ENCODE measurements around the gene RAD23B. TPM values are rescaled to one million over a fixed set of nuclear protein-coding genes. Genes with fewer than 3 reads are reported as not detected.
A peak's percentile ranks its signal among the peaks of the same experiment; 100 is the strongest.

RAD23B gene
- total and polyA plus RNA-seq, 4 donors = 69.8 to 130 (median 97.5) TPM

DNA sequence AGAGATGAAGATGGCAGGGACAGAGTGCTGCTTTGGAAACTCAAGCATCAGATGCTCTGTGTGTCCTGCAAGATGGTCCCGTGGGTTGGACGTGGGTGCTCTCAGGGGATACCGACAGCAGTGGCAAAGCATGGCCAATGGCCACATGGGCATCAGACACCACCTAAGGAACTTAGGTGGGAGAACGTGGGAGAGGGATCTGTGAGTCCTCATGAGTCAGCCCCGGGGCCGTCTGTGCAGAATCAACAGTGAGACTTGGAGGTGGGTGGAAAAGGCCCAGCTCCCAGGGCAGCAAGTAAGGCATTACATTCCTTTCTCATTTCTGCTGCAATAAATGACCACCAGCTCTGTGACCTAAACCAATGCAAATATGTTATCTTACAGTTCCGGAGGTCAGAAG, 77.0 kb downstream of the RAD23B start:
- Histone ChIP-seq H3K9me3 (ENCODE audit: control insufficient read depth, insufficient read depth, low read length) (no peaks in the 10 kb centered on the region), H3K36me3 (ENCODE audit: control insufficient read depth, insufficient read depth, low read length) (no peaks in the 10 kb centered on the region), H3K27ac (ENCODE audit: low read depth, low read length) (no peak overlapping the region), H3K4me3 (ENCODE audit: low read depth, low read length) (no peak overlapping the region), H3K27me3 (ENCODE audit: control insufficient read depth, insufficient read depth, low read length) (no peaks in the 10 kb centered on the region), H3K4me1 (ENCODE audit: control insufficient read depth, insufficient read depth, low read length) (peaks cover 8% of the 10 kb centered on the region)
- DNase-seq (ENCODE audit: low read depth in 4 of 6, low spot score in 6 of 6) = no peak
- 86% methylated on average over 6 of the region's 7 CpGs for WGBS (ENCODE audit: insufficient coverage)

DNA sequence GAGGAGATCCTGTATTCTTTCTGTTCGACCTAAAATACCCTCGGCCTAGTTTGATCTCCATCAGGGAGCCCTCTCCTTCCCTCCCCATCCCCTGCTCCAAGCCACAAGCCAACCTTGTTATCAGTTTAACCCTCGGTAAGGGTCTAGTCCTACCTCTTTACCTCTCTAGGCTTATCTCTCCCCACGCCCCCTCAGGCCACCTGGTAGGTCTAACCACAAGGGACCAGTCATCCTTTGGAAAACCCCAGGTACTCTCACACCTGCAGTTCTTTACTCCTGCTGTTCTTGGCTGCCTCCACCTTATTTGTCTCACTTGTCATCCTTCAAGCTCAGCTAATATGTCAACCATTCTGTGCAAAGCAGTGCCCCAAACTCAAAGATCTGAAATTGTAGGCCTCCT, 78.7 kb downstream of the RAD23B start:
- Histone ChIP-seq H3K4me1 (ENCODE audit: control insufficient read depth, insufficient read depth, low read length) (peaks cover 8% of the 10 kb centered on the region), H3K36me3 (ENCODE audit: control insufficient read depth, insufficient read depth, low read length) (no peaks in the 10 kb centered on the region), H3K9me3 (ENCODE audit: control insufficient read depth, insufficient read depth, low read length) (no peaks in the 10 kb centered on the region), H3K4me3 (ENCODE audit: low read depth, low read length) (no peak overlapping the region), H3K27ac (ENCODE audit: low read depth, low read length) (no peak overlapping the region), H3K27me3 (ENCODE audit: control insufficient read depth, insufficient read depth, low read length) (no peaks in the 10 kb centered on the region)
- DNase-seq (ENCODE audit: low read depth in 4 of 6, low spot score in 6 of 6) = no peak
- 98% methylated on average over 4 of the region's 4 CpGs for WGBS (ENCODE audit: insufficient coverage)

DNA sequence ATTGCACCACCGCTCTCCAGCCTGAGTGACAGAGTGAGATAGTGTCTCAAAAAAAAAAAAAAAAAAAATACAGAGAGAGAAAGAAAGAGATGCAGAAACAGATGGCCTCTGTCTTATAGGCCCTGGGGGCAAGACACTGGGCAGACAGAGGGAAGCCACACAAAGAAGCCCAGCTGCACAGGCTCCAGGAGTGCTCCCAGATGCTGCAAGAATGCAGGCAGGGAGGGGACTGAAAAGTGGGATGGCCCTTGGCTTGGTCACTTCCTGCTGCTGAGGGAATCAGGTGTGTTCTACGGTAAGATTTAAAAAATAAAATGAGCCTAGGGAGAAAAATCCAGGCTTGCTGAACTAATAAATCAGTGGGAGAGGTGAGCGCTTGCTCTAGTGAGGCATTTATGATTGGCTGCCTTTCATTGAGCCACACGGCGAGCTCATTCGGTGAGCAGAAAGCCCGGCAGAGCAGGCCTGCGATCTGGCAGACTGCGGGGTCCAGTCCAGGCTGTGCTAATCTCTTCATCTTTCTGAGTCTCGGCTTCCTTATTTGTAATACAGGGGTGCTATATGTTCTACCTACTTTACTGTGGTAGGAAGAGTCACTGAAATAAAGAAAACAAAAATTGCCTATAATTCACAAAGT, 80.6 kb downstream of the RAD23B start:
- peaks cover 7% of the 10 kb centered on the region for H3K4me1 ChIP-seq (ENCODE audit: control insufficient read depth, insufficient read depth, low read length)
- peak in 2 of 6 donors; percentile 36 to 59 for DNase-seq (ENCODE audit: low read depth in 4 of 6, low spot score in 6 of 6)
- H3K36me3 ChIP-seq (ENCODE audit: control insufficient read depth, insufficient read depth, low read length) = no peaks in the 10 kb centered on the region
- no peaks in the 10 kb centered on the region for H3K9me3 ChIP-seq (ENCODE audit: control insufficient read depth, insufficient read depth, low read length)
- H3K4me3 ChIP-seq (ENCODE audit: low read depth, low read length) = no peak overlapping the region
- H3K27ac ChIP-seq (ENCODE audit: low read depth, low read length) = no peak overlapping the region
- H3K27me3 ChIP-seq (ENCODE audit: control insufficient read depth, insufficient read depth, low read length) = no peaks in the 10 kb centered on the region
- 41% methylated on average over 5 of the region's 10 CpGs for WGBS (ENCODE audit: insufficient coverage)

DNA sequence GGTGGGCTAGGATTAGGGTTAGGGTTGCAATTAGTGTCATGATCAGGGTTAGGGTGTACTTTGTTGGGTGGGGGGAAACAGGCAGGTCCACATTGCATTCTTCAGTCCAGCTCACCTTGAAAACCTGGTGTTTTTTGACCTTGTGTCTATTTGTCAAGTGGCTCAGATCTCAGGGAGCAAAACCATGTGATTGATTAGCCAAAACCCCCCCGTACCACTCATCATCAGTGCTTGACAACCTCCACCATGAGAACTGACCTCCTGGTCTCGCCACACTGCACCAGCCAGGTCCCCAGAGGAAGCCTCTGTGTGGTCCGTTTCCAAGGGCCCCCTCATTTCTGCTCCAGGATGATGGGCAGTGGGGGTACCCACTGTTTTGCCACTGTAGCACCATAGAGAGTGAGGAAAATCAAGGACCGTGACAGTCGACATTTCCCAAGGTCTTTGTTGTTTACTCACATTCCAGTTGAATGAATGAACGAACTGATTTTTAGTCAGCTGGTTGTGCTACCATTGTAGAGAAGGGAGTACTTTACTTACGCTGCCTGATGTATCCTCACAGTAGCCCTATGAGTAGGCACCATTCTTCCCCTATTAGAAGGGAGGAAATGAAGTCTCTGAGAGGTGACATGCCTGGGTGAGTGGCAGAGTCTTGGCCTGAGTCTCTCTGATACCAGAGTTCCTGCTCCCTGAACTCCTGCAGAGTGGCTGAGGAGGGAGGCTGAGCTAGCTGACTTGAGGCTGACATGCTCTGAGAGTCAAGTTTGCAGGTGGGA, 84.8 kb downstream of the RAD23B start:
- Histone ChIP-seq H3K4me3 (ENCODE audit: low read depth, low read length) (no peak overlapping the region), H3K27ac (ENCODE audit: low read depth, low read length) (no peak overlapping the region), H3K27me3 (ENCODE audit: control insufficient read depth, insufficient read depth, low read length) (no peaks in the 10 kb centered on the region), H3K36me3 (ENCODE audit: control insufficient read depth, insufficient read depth, low read length) (no peaks in the 10 kb centered on the region), H3K9me3 (ENCODE audit: control insufficient read depth, insufficient read depth, low read length) (no peaks in the 10 kb centered on the region), H3K4me1 (ENCODE audit: control insufficient read depth, insufficient read depth, low read length) (peaks cover 5% of the 10 kb centered on the region)
- DNase-seq (ENCODE audit: low read depth in 4 of 6, low spot score in 6 of 6) = no peak
- 78% methylated on average over 3 of the region's 7 CpGs for WGBS (ENCODE audit: insufficient coverage)

DNA sequence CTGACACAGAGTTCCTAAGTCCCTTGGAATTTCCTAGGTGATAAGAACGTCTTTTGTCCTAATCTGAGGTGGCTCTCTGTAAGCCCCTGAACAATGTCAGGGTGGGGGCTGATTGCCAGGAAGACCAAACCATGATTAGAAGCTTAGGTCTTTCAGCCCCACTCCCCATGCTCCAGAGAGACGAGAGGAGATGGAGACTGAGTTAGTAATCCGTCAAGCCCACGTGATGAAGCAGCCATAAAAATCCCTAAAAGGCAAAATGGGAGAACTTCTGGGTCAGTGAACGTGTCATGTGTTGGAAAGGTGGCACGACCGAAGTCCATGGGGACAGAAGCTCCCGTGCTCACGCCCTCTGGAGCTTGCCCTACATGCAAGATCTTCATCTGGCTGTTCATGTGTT, 85.6 kb downstream of the RAD23B start:
- H3K36me3 ChIP-seq (ENCODE audit: control insufficient read depth, insufficient read depth, low read length) = no peaks in the 10 kb centered on the region
- H3K27ac ChIP-seq (ENCODE audit: low read depth, low read length) = no peak overlapping the region
- no peaks in the 10 kb centered on the region for H3K27me3 ChIP-seq (ENCODE audit: control insufficient read depth, insufficient read depth, low read length)
- H3K9me3 ChIP-seq (ENCODE audit: control insufficient read depth, insufficient read depth, low read length) = no peaks in the 10 kb centered on the region
- no peak for DNase-seq (ENCODE audit: low read depth in 4 of 6, low spot score in 6 of 6)
- H3K4me1 ChIP-seq (ENCODE audit: control insufficient read depth, insufficient read depth, low read length) = peaks cover 2% of the 10 kb centered on the region
- 56% methylated on average over 7 of the region's 9 CpGs for WGBS (ENCODE audit: insufficient coverage)
- H3K4me3 ChIP-seq (ENCODE audit: low read depth, low read length) = no peak overlapping the region

DNA sequence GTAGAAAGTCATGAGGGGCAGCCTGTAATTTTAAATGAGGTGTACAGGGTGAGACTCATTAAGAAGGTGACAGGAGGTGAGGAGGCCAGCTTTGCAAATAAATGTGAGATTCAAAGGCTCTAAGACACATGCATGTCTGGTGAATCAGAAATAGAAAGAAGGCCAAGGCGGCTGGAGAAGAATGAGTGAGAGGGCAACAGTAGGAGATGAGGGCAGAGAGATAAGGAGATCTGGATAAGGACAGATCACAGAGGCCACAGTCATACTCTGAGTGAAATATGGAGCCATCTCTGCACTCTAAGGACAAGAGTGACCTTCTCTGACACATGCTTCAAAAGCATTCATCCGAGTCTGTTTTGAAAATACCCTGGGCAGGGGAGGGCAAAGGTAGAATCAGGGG, 90.7 kb downstream of the RAD23B start:
- Histone ChIP-seq H3K36me3 (ENCODE audit: control insufficient read depth, insufficient read depth, low read length) (no peaks in the 10 kb centered on the region), H3K4me3 (ENCODE audit: low read depth, low read length) (no peak overlapping the region), H3K27ac (ENCODE audit: low read depth, low read length) (no peak overlapping the region), H3K9me3 (ENCODE audit: control insufficient read depth, insufficient read depth, low read length) (no peaks in the 10 kb centered on the region), H3K27me3 (ENCODE audit: control insufficient read depth, insufficient read depth, low read length) (no peaks in the 10 kb centered on the region), H3K4me1 (ENCODE audit: control insufficient read depth, insufficient read depth, low read length) (no peaks in the 10 kb centered on the region)
- WGBS (ENCODE audit: insufficient coverage) = no CpG with 5 or more reads among the region's 2 CpGs
- DNase-seq (ENCODE audit: low read depth in 4 of 6, low spot score in 6 of 6) = no peak

DNA sequence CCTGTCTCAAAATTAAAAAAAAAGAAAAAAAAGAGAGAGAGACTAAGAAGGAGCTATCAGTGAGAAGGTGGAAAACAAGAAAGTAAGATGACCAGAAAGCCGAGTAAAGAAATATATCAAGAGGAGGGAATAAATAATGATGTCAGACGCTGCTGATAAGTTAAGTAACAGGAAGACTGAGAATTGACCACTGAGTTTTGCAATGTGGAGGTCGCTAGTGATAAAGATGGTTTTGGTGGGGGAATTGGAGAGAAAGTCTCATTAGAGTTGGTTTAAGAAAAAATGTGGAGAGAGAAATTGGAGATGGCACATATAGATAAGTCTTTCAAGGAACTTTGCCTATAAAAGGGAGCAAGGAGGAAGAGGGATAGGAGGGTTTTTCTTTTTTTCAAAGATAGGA, 91.9 kb downstream of the RAD23B start:
- no peak for DNase-seq (ENCODE audit: low read depth in 4 of 6, low spot score in 6 of 6)
- H3K36me3 ChIP-seq (ENCODE audit: control insufficient read depth, insufficient read depth, low read length) = no peaks in the 10 kb centered on the region
- no peaks in the 10 kb centered on the region for H3K4me1 ChIP-seq (ENCODE audit: control insufficient read depth, insufficient read depth, low read length)
- no peaks in the 10 kb centered on the region for H3K27me3 ChIP-seq (ENCODE audit: control insufficient read depth, insufficient read depth, low read length)
- 91% methylated on average over 3 of the region's 3 CpGs for WGBS (ENCODE audit: insufficient coverage)
- no peak overlapping the region for H3K27ac ChIP-seq (ENCODE audit: low read depth, low read length)
- H3K9me3 ChIP-seq (ENCODE audit: control insufficient read depth, insufficient read depth, low read length) = no peaks in the 10 kb centered on the region
- H3K4me3 ChIP-seq (ENCODE audit: low read depth, low read length) = no peak overlapping the region

DNA sequence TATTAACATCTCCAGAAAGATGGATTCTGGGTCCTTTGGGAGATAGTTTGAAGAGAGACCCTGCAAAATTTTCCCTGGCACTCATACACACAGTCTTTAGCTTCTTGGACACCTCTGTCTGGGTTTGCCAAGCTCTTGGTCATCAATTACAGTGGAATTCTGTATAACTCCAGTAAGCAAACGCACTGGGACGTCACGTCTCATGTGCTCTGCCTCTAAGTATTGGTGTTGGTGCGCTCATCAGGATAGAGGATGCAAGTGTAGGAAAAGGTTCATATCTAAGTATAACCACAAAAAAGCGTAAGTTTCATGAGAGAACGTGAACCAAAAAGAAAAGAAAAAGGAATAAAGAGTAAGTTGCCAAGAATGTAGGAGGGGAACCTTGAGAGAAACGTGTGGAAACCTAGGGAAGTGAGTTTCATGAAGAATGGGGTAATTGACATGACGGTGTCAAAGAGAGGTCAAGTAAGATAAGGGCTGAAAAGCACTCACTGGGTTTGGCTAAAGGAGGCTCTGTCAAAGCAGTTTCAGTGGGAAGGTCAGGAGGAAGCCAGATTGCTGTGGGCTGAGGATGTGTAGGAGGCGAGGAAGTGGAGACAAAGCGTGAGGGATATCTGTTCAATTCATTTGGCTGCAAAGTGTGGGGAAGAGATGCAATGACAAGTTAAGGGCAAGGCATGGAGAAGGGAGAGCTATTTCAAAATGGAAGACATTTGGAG, 92.7 kb downstream of the RAD23B start:
- no peaks in the 10 kb centered on the region for H3K4me1 ChIP-seq (ENCODE audit: control insufficient read depth, insufficient read depth, low read length)
- no peaks in the 10 kb centered on the region for H3K36me3 ChIP-seq (ENCODE audit: control insufficient read depth, insufficient read depth, low read length)
- WGBS (ENCODE audit: insufficient coverage) = 69% methylated on average over 6 of the region's 10 CpGs
- no peaks in the 10 kb centered on the region for H3K27me3 ChIP-seq (ENCODE audit: control insufficient read depth, insufficient read depth, low read length)
- no peak for DNase-seq (ENCODE audit: low read depth in 4 of 6, low spot score in 6 of 6)
- H3K4me3 ChIP-seq (ENCODE audit: low read depth, low read length) = no peak overlapping the region
- no peaks in the 10 kb centered on the region for H3K9me3 ChIP-seq (ENCODE audit: control insufficient read depth, insufficient read depth, low read length)
- H3K27ac ChIP-seq (ENCODE audit: low read depth, low read length) = no peak overlapping the region

DNA sequence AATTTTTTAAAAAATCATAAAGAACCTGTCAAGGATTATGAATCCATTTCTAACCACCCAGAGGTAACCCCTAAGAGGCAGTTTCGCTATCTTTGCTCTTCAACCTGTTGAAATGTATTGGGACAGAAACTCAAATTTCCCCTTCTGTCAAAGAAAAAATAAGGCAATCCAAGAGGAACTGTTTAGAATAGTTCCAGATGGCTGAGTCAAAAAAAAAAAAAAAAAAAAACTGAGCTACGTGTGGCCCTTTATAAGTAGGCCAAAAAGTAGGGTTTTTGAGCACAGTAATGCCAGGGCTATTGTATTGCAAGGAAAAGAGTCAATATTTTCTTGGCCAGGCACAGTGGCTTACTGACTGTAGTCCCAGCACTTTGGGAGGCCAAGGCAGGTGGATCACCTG, 94.9 kb downstream of the RAD23B start:
- H3K36me3 ChIP-seq (ENCODE audit: control insufficient read depth, insufficient read depth, low read length) = no peaks in the 10 kb centered on the region
- no peaks in the 10 kb centered on the region for H3K4me1 ChIP-seq (ENCODE audit: control insufficient read depth, insufficient read depth, low read length)
- H3K27me3 ChIP-seq (ENCODE audit: control insufficient read depth, insufficient read depth, low read length) = no peaks in the 10 kb centered on the region
- no peak overlapping the region for H3K4me3 ChIP-seq (ENCODE audit: low read depth, low read length)
- 60% methylated on average over 1 of the region's 2 CpGs for WGBS (ENCODE audit: insufficient coverage)
- no peaks in the 10 kb centered on the region for H3K9me3 ChIP-seq (ENCODE audit: control insufficient read depth, insufficient read depth, low read length)
- no peak for DNase-seq (ENCODE audit: low read depth in 4 of 6, low spot score in 6 of 6)
- no peak overlapping the region for H3K27ac ChIP-seq (ENCODE audit: low read depth, low read length)

All from spinal cord (tissue), 10 donors.